Measurements from ENCODE around the gene PIK3R5.

The PIK3R5 gene

DNA sequence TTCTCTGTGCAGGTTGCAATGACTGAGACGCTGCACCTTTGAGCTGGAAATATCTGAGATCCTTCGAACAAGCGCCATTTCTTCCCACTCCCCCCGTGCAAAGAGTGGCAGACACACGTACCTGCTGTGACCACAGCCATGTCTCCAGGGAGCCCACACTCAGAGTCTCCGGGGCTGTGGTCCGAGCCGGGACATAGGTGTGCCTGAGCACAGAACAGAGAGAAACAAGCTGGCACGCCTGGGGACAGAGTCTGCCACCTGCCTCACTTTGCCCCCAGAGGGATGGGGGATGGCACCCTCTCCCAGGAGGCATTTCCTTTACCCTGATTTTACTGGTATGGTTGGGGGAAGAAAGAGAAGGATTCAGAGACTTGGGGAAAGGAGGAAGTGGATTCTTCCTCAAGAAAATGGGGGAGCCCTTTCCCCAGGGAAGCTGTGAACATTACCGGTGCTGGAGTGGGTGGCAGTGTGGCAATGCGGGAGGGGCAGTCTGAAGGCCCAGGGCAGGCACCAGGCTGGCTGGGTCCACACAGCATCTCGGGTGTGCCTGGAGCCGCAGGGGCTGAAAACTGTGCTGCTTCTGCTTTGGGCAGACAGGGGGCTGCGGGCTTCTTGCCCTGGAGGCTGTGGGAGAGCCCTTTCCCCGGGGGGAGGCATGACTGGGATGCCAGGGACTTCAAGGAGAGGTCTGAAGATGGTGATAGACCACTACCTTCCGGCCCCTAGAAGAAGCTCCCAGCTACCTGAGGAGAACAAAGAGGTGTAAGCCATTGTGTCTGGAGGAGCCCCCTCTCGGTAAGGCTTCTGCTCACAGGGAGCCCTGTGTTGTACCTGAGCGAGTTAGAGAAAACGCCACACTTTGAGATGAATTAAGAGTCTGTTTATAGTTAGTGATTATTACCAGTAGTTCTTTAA lies 91.4 kb downstream of the PIK3R5 start:
- TF ChIP-seq, protein P1, sequence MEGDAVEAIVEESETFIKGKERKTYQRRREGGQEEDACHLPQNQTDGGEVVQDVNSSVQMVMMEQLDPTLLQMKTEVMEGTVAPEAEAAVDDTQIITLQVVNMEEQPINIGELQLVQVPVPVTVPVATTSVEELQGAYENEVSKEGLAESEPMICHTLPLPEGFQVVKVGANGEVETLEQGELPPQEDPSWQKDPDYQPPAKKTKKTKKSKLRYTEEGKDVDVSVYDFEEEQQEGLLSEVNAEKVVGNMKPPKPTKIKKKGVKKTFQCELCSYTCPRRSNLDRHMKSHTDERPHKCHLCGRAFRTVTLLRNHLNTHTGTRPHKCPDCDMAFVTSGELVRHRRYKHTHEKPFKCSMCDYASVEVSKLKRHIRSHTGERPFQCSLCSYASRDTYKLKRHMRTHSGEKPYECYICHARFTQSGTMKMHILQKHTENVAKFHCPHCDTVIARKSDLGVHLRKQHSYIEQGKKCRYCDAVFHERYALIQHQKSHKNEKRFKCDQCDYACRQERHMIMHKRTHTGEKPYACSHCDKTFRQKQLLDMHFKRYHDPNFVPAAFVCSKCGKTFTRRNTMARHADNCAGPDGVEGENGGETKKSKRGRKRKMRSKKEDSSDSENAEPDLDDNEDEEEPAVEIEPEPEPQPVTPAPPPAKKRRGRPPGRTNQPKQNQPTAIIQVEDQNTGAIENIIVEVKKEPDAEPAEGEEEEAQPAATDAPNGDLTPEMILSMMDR (conservative IDR thresholded peaks at IDR 0.05; ENCODE audit: low read depth), result no peak
- ChIA-PET POLR2A (ENCODE audit: low non-redundant PET) (no interaction called here), CTCF (no interaction called here)
- DNase-seq (ENCODE audit: low spot score), result no peak
- H3K27ac ChIP-seq, result no peak overlapping the region

GRCh38 chr17:8872705-8873435 lies 92.6 kb downstream of the PIK3R5 start:
- DNase-seq (ENCODE audit: low spot score), result no peak
- TF ChIP-seq, protein P1 (conservative IDR thresholded peaks at IDR 0.05; ENCODE audit: low read depth), result no peak
- ChIA-PET POLR2A (ENCODE audit: low non-redundant PET) (interaction anchor here (0.6 kb wide), 1 partner anchor 345 kb away, joined by 7 read pairs; no protein-coding TSS in a partner anchor), CTCF (no interaction called here)
- no peak overlapping the region for H3K27ac ChIP-seq

DNA sequence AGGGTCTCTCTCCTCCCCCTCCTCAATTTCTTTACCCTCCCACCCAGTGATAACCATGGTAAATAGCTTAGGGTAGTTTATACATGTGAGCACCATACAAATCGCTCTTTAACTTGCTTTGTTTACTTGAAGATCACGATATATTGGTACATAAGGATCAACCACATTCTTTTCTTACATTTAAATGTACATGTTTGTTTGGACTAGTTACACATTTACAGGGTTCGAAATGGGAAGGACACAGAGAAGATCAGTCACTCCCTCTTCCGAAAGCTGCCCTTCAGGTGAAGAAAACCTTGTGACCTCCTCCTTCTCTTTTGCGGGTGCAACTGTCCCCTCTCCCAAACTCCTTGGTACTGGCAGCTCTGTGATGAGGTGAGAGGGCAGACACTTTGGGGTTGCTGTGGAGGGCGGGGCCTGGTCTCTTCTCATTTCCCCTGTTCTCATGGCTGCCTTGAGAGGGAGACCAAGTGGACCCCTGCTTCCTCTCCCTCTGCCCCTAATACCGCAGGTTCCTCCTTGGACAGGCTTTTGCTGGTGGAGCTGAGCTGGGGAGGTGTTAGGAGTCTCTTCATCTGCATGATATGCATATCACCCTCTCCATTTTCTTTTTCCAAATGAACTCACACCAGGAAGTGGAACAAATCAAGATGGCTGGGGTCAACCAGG lies 93.3 kb downstream of the PIK3R5 start:
- CTCF ChIA-PET, result interaction anchor here (1.0 kb wide), 1 partner anchor 24 kb away, joined by 3 read pairs; no protein-coding TSS in a partner anchor
- DNase-seq (ENCODE audit: low spot score), result no peak
- TF ChIP-seq, protein P1 (conservative IDR thresholded peaks at IDR 0.05; ENCODE audit: low read depth), result no peak
- POLR2A ChIA-PET (ENCODE audit: low non-redundant PET), result no interaction called here
- H3K27ac ChIP-seq, result no peak overlapping the region

DNA sequence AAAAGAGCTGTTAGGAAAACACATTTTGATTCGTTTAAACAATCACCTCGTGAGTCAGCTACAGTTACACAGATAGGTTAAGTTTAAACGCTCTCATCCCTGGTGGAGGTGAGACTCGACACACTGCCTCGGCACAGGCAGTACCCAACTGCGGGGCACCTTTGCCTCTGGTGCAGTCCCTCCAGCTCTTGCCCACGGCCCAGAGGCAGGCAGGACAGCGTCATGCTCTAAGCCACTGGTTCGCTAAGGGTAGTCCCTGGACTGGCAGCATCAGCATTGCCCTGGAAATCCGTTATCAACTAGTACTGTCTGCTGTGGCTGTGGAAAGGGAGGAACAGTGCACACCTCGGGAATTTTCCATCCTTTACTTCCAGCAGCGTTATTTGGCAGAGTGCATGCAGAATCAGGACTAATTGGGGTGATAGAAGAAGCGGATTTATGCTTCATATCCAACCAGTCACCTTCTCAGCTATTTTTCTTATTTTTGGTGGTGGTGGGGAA lies 94.4 kb downstream of the PIK3R5 start:
- DNase-seq (ENCODE audit: low spot score), result no peak
- CTCF ChIA-PET, result interaction anchor here (1.0 kb wide), 1 partner anchor 25 kb away, joined by 3 read pairs; no protein-coding TSS in a partner anchor
- H3K27ac ChIP-seq, result no peak overlapping the region
- POLR2A ChIA-PET (ENCODE audit: low non-redundant PET), result no interaction called here
- TF ChIP-seq, protein P1 (conservative IDR thresholded peaks at IDR 0.05; ENCODE audit: low read depth), result no peak

- TF ChIP-seq, protein P1 (conservative IDR thresholded peaks at IDR 0.05; ENCODE audit: low read depth), result no peak
- ChIA-PET CTCF (no interaction called here), POLR2A (ENCODE audit: low non-redundant PET) (no interaction called here)
- no peak overlapping the region for H3K27ac ChIP-seq
- DNase-seq (ENCODE audit: low spot score), result no peak
Measured at GRCh38 chr17:8870406-8871040, 95.0 kb downstream of the PIK3R5 start.
